GM12878 (cell line): ENCODE data around the gene BDH2. TPM values are rescaled to one million over a fixed set of nuclear protein-coding genes. Genes with fewer than 3 reads are reported as not detected.

Experiments
- ATAC-seq: fragments of 200-7000 bp; cut with Tn5 transposase; 3 replicates; pipeline ENCODE4 v1.9.1; 2020; ENCODE audit warnings: mild to moderate bottlenecking, moderate library complexity
- BruUV-seq: library from RNA; stranded (reverse); fragments of 400-500 nt; replicated peaks from 2 replicates; lab custom pipeline; 2021; lab: Mats Ljungman, UMichigan
- CTCF ChIA-PET: fragments of 300-600 bp; sonication (Branson Sonifier 250); formaldehyde crosslinking; extraction: SDS; loops from one replicate; lab custom pipeline; 2021; ENCODE audit warnings: inconsistent platforms; lab: Yijun Ruan, JAX
- POLR2A ChIA-PET: fragments of 350-600 bp; formaldehyde crosslinking; extraction: SDS; loops from one replicate; lab custom pipeline; 2021; ENCODE audit warnings: inconsistent platforms; lab: Charles Lee
- RAD21 ChIA-PET: fragments of 300-600 bp; sonication (Branson Sonifier 250); formaldehyde crosslinking; loops from one replicate; lab custom pipeline; 2023; ENCODE audit warnings: antibody characterized with exemption; ENCODE audit not compliant: unreplicated experiment; lab: Charles Lee
- SMC1A ChIA-PET: fragments of 300-600 bp; sonication (Branson Sonifier 250); formaldehyde crosslinking; loops from one replicate; lab custom pipeline; 2023; ENCODE audit not compliant: unreplicated experiment, uncharacterized antibody; lab: Charles Lee
- DNase-seq: peaks from one replicate; pipeline ENCODE4 v3.0.0-alpha.2; 2011; ENCODE audit warnings: low read depth, low spot score
- FAIRE-seq: peaks from 3 replicates; lab custom pipeline; 2011; peaks lifted over from hg19 to GRCh38; lab: Jason Lieb, UNC
- H2AFZ ChIP-seq: 2 replicates; pipeline ENCODE4 v1.6.0; 2011; ENCODE audit warnings: low read depth, low read length, control low read depth; ENCODE audit not compliant: control insufficient read depth
- H3K27ac ChIP-seq: 2 replicates; pipeline ENCODE4 v1.5.1; 2011; ENCODE audit warnings: control low read depth; ENCODE audit not compliant: control insufficient read depth, insufficient read depth
- H3K27me3 ChIP-seq, 2 experiments: replicated peaks in 1 of 2; 2 replicates each; pipeline versions ENCODE4 v1.6.0 to v1.6.1; 2011; ENCODE audit warnings: low read length in 1 of 2; ENCODE audit not compliant: control insufficient read depth in 2 of 2, insufficient read depth in 2 of 2
- H3K36me3 ChIP-seq, 2 experiments: 2 replicates each; pipeline ENCODE4 v1.5.1; 2011; ENCODE audit warnings: low read length in 1 of 2; ENCODE audit not compliant: control insufficient read depth in 2 of 2, insufficient read depth in 2 of 2
- H3K4me1 ChIP-seq: 2 replicates; pipeline ENCODE4 v1.6.1; 2011; ENCODE audit warnings: mild to moderate bottlenecking, low read length, moderate library complexity, mixed read lengths; ENCODE audit not compliant: control insufficient read depth, insufficient read depth
- H3K4me2 ChIP-seq: 2 replicates; pipeline ENCODE4 v1.6.0; 2011; ENCODE audit warnings: control low read depth; ENCODE audit not compliant: control insufficient read depth, insufficient read depth
- H3K4me3 ChIP-seq: fragments of 200-600 bp; sonication (generic); 2 replicates; pipeline ENCODE4 v1.5.1; 2016
- H3K79me2 ChIP-seq: 2 replicates; pipeline ENCODE4 v1.6.0; 2011; ENCODE audit warnings: low read length; ENCODE audit not compliant: control insufficient read depth, insufficient read depth
- H3K9ac ChIP-seq: 2 replicates; pipeline ENCODE4 v1.8.0; 2011; ENCODE audit warnings: low read length, control low read depth, mixed read lengths; ENCODE audit not compliant: control insufficient read depth, insufficient read depth
- H3K9me3 ChIP-seq: replicated peaks from 3 replicates; pipeline ENCODE4 v1.5.1; 2011; ENCODE audit warnings: mild to moderate bottlenecking, low read length; ENCODE audit not compliant: control insufficient read depth, insufficient read depth
- H4K20me1 ChIP-seq: 2 replicates; pipeline ENCODE4 v1.6.0; 2011; ENCODE audit not compliant: control insufficient read depth, insufficient read depth
- ATF7 ChIP-seq: fragments of 450-650 bp; IDR thresholded peaks from 2 replicates; pipeline ENCODE4 v1.6.1; 2016; ENCODE audit warnings: low read depth, mild to moderate bottlenecking
- E2F4 ChIP-seq: IDR thresholded peaks from 2 replicates; pipeline ENCODE4 v1.6.1; 2012; ENCODE audit warnings: low read depth, low read length, improper control_type of control experiment
- EED ChIP-seq: sonication (generic); IDR thresholded peaks from 2 replicates; pipeline ENCODE4 v1.6.1; 2016; ENCODE audit warnings: antibody characterized with exemption, low read depth
- MLLT1 ChIP-seq: fragments of 450-650 bp; IDR thresholded peaks from 2 replicates; pipeline ENCODE4 v1.6.1; 2016; ENCODE audit warnings: mild to moderate bottlenecking
- WGBS: methylation state at CpG from one replicate; pipeline ENCODE4 v1.1.6; 2016; ENCODE audit warnings: low lambda C conversion rate; ENCODE audit not compliant: insufficient replicate concordance, insufficient coverage; ENCODE audit errors: missing lambda C conversion rate; 5-methylcytosine and 5-hydroxymethylcytosine counted together
- in situ Hi-C: fragments of 300-500 bp; cut with MboI; formaldehyde crosslinking; loops from 9 replicates; pipeline ENCODE4 v1.14.3; 2018; ENCODE audit warnings: mixed read lengths
- intact Hi-C: fragments of 100-400 bp; cut with micrococcal nuclease; formaldehyde crosslinking; loops from one replicate; pipeline ENCODE4 v1.14.2; 2022; ENCODE audit not compliant: unreplicated experiment
- polyA plus RNA-seq, 11 experiments: library from polyadenylated mRNA; depleted of rRNA in 4 of 11; unstranded in 6 of 11; stranded (reverse) in 5 of 11; fragments of >200 nt; fragmentation: Nextera tagmentation in 4 of 11; fragmentation: Illumina TruSeq in 1 of 11; extraction: Ambion mirVana in 4 of 11; extraction: Trizol in 1 of 11; gene quantifications; 1 replicate in 1 of 11; 2 replicates in 10 of 11; pipeline versions ENCODE4 v1.2.1 to v1.2.3, GENCODE V29; 2011 to 2016; ENCODE audit warnings: inconsistent platforms in 2 of 11, missing spikeins in 2 of 11, low read depth in 1 of 11
- total RNA-seq, 4 experiments: library from RNA; depleted of rRNA in 3 of 4; stranded (reverse); fragments of >200 nt in 3 of 4; fragmentation: Illumina TruSeq in 1 of 4; extraction: Trizol in 1 of 4; gene quantifications; 2 replicates each; pipeline versions ENCODE4 v1.2.1 to v1.2.3, GENCODE V29; 2013 to 2021

BDH2 gene
- total and polyA plus RNA-seq, 10 of the 15 experiments (the other 5 are each of a cell fraction or from before 2014, with no cell fraction given) = 20.9 to 47.3 (median 33.5) TPM

DNA sequence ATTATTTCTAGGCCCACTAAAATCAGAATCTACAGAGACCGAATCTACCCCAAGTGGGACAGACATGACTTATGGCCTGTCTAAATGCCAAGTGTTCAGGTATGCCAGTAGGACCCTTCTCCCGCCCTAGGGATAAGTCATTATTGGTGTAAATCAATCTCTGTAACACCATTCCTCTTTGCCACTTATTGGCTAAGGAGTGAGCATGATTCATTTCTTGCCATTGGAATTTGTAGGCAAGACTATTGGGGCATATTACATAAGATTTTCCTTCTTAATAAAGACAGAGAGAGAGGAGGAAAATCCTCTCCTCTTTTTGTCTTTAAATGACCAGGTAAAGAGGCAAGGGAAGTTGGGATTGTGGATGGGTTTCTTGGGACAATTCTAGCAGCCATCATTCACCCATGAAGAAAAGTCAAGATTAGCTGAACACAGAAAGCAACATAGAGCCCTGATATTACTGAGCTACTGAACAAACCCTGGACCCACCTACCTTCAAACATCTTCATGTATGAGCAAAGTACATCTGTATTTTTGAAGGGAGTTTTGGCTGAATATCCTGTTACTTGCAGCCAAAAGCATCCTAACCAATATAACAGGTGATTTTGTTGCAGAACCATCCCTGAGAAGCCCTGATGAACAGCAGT, 25.7 kb downstream of the BDH2 start:
- RAD21 ChIA-PET = interaction anchor here (0.8 to 7.8 kb wide), 3 partner anchors 9 to 26 kb away, joined by 3 to 69 read pairs (median 3); no protein-coding TSS in a partner anchor
- no peak for ATAC-seq
- no peaks in the 10 kb centered on the region for H4K20me1 ChIP-seq
- POLR2A ChIA-PET = interaction anchor here (0.8 to 1.0 kb wide), 2 partner anchors 22 to 245 kb away, joined by 3 read pairs; no protein-coding TSS in a partner anchor
- no peak overlapping the region for H2AFZ ChIP-seq
- H3K9me3 ChIP-seq = no peaks in the 10 kb centered on the region
- TF ChIP-seq EED = no peak
- TF ChIP-seq E2F4 = no peak
- peak; percentile 81 for TF ChIP-seq MLLT1
- no peak for TF ChIP-seq ATF7
- H3K27me3 ChIP-seq = no peaks in the 10 kb centered on the region
- SMC1A ChIA-PET = interaction anchor here (1.7 to 5.4 kb wide), 2 partner anchors 16 to 22 kb away, joined by 6 to 59 read pairs; no protein-coding TSS in a partner anchor
- peaks cover 8% of the 10 kb centered on the region for H3K4me1 ChIP-seq
- BruUV-seq = no TSS peak
- in situ Hi-C loops = no loop called here
- CTCF ChIA-PET = interaction anchor here (0.8 to 2.6 kb wide), 3 partner anchors 18 to 28 kb away, joined by 3 to 17 read pairs (median 5); no protein-coding TSS in a partner anchor
- intact Hi-C loops = loop anchor here (2.0 to 5.0 kb wide), 2 partner anchors 207 to 247 kb away; partner anchors contain the start of genes CISD2 and UBE2D3
- no peak for FAIRE-seq
- 100% methylated on average over 2 of the region's 2 CpGs for WGBS
- no peak overlapping the region for H3K9ac ChIP-seq
- peak overlapping the region; percentile 93 for H3K27ac ChIP-seq
- DNase-seq = no peak
- peaks cover 67% of the 10 kb centered on the region for H3K79me2 ChIP-seq
- H3K36me3 ChIP-seq = no peaks in the 10 kb centered on the region
- H3K4me2 ChIP-seq = peak overlapping the region; percentile 94
- peak overlapping the region; percentile 77 for H3K4me3 ChIP-seq
